Thyroid gland (tissue), 4 donors: ENCODE results near the gene HRAS.

Experiments used
- POLR2A ChIP-seq, 2 donors: fragments of 450-650 bp; IDR thresholded peaks; one replicate each; pipeline ENCODE4 v1.6.1; 2017; ENCODE audit warnings: antibody characterized with exemption in 2 of 2, mild to moderate bottlenecking in 2 of 2, moderate library complexity in 1 of 2
- TF ChIP-seq, protein P1 (sequence below), 6 experiments: fragments of 200-600 bp in 3 of 6; fragments of 450-650 bp in 3 of 6; sonication (generic) in 3 of 6; IDR thresholded peaks; one replicate each; pipeline ENCODE4 v1.5.1; 2016 to 2019; ENCODE audit warnings: antibody characterized with exemption in 6 of 6, mild to moderate bottlenecking in 2 of 6, inconsistent platforms in 1 of 6, moderate library complexity in 1 of 6

GRCh38 chr11:558503-558902 is 23.1 kb upstream of the HRAS start:
- TF ChIP-seq, protein P1, sequence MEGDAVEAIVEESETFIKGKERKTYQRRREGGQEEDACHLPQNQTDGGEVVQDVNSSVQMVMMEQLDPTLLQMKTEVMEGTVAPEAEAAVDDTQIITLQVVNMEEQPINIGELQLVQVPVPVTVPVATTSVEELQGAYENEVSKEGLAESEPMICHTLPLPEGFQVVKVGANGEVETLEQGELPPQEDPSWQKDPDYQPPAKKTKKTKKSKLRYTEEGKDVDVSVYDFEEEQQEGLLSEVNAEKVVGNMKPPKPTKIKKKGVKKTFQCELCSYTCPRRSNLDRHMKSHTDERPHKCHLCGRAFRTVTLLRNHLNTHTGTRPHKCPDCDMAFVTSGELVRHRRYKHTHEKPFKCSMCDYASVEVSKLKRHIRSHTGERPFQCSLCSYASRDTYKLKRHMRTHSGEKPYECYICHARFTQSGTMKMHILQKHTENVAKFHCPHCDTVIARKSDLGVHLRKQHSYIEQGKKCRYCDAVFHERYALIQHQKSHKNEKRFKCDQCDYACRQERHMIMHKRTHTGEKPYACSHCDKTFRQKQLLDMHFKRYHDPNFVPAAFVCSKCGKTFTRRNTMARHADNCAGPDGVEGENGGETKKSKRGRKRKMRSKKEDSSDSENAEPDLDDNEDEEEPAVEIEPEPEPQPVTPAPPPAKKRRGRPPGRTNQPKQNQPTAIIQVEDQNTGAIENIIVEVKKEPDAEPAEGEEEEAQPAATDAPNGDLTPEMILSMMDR (IDR thresholded peaks at IDR 0.05): no peak
- TF ChIP-seq POLR2A (IDR thresholded peaks at IDR 0.05): no peak
